ENCODE measurements around the gene ATP8B4.

The ATP8B4 gene

DNA sequence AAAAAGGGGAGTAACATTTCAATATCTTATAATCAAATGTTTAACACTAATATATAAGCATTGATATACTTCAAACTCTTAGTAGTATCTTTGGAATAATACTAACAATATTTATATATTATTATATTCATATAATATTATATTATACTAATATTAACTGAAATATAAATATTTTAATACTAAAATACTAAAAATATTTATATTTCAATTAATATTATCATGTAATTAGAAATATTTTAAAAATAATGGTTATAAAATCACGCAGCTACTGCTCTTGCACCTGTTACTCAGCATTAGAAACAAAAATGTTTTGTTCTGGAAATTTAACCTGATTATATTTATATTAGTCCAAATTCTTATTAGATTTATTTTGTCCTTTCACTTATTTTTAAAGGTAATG lies 12.6 kb upstream of the ATP8B4 start:
- in situ Hi-C loops (cut with HindIII; ENCODE audit: low sequenced_read_pairs): no loop called here
- TF ChIP-seq, protein P1, sequence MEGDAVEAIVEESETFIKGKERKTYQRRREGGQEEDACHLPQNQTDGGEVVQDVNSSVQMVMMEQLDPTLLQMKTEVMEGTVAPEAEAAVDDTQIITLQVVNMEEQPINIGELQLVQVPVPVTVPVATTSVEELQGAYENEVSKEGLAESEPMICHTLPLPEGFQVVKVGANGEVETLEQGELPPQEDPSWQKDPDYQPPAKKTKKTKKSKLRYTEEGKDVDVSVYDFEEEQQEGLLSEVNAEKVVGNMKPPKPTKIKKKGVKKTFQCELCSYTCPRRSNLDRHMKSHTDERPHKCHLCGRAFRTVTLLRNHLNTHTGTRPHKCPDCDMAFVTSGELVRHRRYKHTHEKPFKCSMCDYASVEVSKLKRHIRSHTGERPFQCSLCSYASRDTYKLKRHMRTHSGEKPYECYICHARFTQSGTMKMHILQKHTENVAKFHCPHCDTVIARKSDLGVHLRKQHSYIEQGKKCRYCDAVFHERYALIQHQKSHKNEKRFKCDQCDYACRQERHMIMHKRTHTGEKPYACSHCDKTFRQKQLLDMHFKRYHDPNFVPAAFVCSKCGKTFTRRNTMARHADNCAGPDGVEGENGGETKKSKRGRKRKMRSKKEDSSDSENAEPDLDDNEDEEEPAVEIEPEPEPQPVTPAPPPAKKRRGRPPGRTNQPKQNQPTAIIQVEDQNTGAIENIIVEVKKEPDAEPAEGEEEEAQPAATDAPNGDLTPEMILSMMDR (IDR thresholded peaks at IDR 0.05; ENCODE audit: low read depth, low read length, missing control alignments): no peak
- H3K4me3 ChIP-seq (ENCODE audit: low read depth, low read length): no peak overlapping the region
- DNase-seq (ENCODE audit: low read depth): no peak

DNA sequence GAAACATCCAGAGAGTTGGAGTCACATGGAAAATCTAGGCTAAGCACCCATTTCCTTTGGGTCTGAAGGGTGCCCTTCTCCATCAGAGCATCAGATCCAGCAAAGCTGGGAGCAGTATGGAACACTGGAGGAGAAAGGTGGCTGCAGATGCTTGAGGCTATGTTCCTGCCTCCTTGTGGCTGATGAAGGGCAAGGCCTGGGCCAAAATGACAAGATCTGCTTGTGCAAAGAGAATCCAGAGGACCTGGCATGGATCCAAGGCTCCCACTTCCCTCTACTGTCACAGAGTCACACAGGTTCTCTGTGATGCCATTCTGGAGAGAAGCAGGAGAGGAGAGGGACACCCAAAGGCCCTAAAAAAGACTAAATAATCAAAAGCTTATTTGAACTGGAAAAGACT lies 9.2 kb upstream of the ATP8B4 start:
- TF ChIP-seq, protein P1 (IDR thresholded peaks at IDR 0.05; ENCODE audit: low read depth, low read length, missing control alignments): no peak
- DNase-seq (ENCODE audit: low read depth): no peak
- in situ Hi-C loops (cut with HindIII; ENCODE audit: low sequenced_read_pairs): no loop called here

DNA sequence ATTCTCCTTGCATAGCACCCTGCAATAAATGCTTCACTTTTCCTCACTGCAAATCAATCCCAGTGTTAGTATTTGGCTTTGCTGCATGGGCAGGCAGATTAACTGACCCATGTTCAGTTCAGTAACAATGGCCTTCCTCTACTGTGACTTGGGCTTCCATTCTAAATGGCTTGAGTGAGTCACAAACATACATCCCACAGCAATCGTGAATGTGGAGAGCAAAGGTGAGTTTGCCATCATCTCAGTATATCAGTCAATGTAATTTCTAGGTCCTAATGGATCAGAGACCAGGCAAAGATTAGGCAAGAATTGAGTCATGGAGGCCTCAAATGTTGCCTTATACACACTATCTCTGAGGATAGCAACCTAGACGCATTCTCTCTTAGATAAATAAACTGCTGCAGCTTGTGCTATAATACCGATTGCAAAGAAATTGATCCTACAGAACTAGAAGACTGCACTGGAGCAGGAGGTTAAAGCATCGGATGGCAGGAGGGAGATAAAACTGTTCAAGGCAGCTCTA lies 8.3 kb upstream of the ATP8B4 start:
- in situ Hi-C loops (cut with HindIII; ENCODE audit: low sequenced_read_pairs): no loop called here
- TF ChIP-seq, protein P1 (IDR thresholded peaks at IDR 0.05; ENCODE audit: low read depth, low read length, missing control alignments): no peak
- no peak overlapping the region for H3K4me3 ChIP-seq (ENCODE audit: low read depth, low read length)
- DNase-seq (ENCODE audit: low read depth): no peak

More for the DNA sequence above, 9.2 kb upstream of the ATP8B4 start:
- no peak overlapping the region for H3K4me3 ChIP-seq (ENCODE audit: low read depth, low read length)

DNA sequence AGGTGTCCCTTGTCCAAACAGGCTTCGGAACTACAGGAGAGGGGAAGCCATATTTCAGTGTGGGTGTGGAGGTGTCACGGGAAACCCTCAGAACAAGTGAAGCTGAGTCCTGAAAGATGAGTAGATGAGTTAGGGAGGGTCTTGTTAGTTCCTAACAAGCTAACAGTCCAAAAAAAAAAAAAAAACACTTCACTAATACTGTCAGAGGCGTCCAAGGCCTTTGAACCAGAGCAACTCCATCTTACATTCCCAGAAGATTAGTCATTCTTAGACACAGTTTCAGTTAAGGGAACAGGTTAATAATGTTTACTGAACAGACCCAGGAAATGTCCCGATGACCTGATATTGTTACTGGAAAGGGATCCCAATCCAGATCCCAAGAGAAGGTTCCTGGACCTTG lies 7.0 kb upstream of the ATP8B4 start:
- TF ChIP-seq, protein P1 (IDR thresholded peaks at IDR 0.05; ENCODE audit: low read depth, low read length, missing control alignments): no peak
- H3K4me3 ChIP-seq (ENCODE audit: low read depth, low read length): no peak overlapping the region
- in situ Hi-C loops (cut with HindIII; ENCODE audit: low sequenced_read_pairs): no loop called here
- no peak for DNase-seq (ENCODE audit: low read depth)

DNA sequence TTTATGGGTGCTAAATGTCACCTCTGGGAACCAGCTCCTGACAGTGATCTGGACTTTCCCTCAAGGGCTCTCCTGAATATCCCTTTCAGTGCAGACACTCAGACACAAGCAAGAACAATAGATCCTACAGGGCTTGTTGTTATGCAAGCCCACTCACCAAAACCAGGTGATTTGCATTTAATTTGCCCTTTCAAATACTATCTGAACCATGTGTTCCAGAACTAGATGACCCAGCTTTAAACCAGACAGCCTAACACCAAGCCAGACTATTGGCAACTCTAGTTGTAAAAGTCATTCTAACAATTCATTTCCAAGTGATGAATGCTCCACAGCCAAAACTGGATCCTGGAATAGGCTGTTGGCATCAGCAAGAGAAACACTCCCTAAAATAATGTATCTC lies 5.6 kb upstream of the ATP8B4 start:
- H3K4me3 ChIP-seq (ENCODE audit: low read depth, low read length): no peak overlapping the region
- in situ Hi-C loops (cut with HindIII; ENCODE audit: low sequenced_read_pairs): no loop called here
- no peak for DNase-seq (ENCODE audit: low read depth)
- TF ChIP-seq, protein P1 (IDR thresholded peaks at IDR 0.05; ENCODE audit: low read depth, low read length, missing control alignments): no peak

DNA sequence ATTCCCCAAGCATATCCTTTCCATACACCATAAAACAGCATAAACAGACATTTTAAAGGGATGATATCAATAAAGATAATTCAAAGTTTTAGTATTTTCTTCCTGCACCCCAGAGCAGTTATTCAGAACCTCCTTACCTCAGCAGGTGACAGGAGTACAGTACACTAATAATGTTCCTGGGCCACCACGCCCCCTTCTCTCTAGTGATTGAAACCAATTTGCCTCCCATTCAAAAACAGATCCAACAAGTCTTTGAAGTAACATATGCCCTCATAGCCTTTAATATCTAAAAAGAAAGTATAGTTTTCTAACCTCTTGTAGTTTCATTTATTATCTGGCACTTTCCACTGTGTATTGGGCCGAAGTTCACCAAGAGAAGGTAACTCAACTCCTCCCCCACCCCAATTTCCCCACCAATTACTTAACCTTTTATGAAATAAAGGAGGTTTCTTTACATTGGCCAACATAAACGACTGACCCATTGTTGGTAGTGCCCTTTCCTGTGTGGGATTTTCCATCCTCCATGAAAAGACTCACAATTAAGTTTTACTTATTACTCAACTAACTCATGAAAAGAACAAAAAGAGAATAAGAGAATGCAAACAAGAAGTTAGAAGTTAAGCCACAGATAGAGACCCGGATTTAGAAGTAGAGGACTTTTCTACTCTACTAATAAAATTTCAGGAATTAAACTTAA lies 5.0 kb upstream of the ATP8B4 start:
- no peak for DNase-seq (ENCODE audit: low read depth)
- in situ Hi-C loops (cut with HindIII; ENCODE audit: low sequenced_read_pairs): no loop called here
- TF ChIP-seq, protein P1 (IDR thresholded peaks at IDR 0.05; ENCODE audit: low read depth, low read length, missing control alignments): no peak
- H3K4me3 ChIP-seq (ENCODE audit: low read depth, low read length): no peak overlapping the region
